DMS153 (cell line): ENCODE data around the gene CFDP1.

ENCODE experiments used
- DNase-seq: peaks from one replicate; lab custom pipeline; 2025; lab: John Stamatoyannopoulos, UW

CFDP1 gene

GRCh38 chr16:75250089-75250808 lies 183.1 kb downstream of the CFDP1 start:
- no peak for DNase-seq

GRCh38 chr16:75249441-75249840 lies 183.9 kb downstream of the CFDP1 start:
- DNase-seq = no peak

DNA sequence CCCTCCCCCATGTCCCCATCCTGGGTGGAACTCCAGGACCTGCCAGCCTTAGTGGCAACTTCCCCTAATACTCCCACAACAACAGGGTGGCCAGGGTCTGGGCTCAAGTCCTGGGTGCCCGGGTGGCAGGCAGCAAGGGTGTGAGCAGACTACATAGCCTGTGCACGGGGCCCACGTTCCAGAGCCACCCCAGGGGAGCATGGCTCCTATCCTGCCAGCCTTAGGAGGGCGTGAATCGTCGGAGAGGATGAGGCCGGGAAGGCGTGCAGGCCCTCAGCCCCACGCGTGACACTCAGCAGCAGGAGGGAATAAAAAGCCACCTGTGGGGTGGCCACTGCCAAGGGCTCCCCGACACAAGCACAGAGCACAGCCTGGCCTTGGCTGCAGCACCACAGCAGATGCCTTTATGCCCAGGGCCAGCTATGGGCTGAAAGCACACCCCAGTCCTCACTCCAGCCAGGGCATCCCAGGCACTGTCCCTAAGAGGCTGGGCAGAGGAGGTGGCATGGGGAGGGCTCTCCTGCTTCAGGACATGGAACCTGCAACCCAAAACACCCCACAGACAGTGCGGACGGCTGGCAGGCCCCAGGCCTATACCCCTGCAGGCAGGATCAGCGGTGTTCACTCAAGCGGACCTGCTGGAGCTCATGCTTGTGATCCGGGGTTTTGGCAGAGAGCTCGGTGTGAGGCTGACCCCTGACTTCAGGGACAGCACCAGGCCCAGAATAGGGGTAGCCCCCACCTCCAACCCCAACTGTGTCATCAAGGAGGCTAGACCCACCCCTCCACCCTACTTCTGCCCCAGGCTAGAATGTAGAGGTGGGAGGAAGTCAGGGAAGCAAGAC lies 184.5 kb downstream of the CFDP1 start:
- no peak for DNase-seq

- no peak for DNase-seq
Measured at GRCh38 chr16:75248142-75248535, 185.2 kb downstream of the CFDP1 start.

DNA sequence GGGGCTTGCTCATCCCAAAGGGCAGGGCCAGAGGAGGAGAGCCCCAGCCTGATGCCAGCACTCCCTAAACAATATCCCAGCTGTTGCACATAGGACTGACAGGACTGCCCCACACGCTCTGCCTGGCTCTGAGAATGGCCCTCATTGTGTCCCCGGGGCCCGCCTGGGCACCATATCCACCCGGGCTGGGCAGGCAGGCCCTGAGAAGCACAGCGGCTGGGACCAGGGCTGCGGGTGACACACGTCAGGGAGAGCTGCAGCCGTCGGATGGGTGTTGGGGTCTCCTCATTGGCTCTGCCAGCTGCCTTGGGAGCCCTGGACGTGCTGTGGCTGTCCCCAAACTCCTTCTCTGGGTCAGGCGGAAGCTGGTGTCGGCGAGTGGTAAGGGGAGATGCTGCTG lies 186.1 kb downstream of the CFDP1 start:
- DNase-seq = no peak

DNA sequence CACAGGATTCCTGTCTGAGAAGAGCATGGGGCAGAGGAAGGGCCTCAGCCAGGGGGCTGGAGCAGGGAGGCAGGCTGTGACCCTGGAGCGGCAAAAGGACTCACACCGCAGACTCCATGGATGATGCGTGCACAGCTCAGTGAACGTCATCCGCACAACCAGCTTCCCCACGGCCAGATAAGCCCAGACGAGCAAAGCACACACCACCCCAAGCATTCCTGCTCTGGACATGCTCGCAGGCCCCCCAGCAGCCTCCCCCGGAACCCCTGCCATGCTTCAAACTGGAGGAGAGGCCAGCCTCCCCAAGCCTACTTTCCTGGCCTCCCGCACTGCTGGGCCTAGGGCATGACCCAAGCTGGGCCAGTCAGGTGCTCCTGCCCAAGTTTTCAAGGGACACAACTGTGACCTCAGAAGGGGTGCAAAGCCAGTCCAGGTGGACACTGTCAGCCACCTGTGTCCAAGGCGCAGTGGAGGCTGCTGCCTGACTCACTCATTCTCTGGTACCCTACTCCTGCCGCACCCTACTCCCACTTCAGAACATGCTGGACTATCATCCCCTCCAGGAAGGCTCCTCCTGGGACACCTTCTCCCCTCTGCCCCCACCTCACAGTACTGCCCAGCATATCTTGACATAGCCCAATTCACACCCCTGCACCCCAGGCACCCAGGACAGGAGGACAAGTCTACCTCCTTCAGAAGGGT lies 186.6 kb downstream of the CFDP1 start:
- no peak for DNase-seq

DNA sequence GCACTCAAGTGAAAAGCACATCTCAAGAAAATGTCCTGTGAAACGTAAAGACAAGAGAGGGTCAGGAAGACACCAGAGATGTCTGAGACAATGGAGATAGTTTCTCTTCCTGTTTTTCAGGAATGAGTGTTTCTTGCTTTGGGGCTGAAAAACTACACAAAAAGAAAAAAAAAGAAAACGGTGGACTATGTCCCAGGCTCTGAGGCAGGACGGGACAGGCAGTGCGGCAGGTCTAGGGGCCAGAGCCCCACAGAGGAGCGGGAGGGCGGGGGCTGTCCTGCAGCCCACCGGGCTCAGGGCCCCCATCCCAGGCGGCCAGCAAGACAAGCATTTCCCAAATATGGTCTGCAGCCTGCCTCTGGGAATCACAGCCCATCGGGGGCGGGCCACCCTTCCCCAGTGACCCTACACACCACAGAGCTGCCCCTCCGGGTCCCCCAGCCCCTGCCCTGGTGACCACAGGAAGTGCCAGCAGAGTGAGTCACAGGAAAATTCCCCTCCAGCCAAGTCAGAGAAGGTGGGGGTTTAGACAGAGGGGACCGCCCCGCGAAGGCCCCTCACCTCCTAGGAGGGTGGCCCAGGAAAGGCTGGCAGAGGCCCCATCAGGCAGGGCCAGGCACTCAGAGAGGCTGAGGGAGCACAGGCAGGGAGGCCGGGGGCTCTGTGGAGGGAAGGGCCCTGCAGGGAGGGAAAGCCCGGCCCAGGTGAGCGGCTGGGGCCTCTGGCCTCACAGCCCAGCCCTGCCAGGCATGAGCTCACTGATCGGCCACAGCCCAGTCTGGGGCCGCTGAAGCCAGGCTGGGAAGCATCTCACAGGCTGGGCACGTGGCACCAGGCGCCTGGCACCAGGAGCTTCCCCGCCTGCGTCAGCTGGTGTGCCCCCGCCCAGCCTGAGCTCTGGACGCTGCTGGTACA lies 188.2 kb downstream of the CFDP1 start:
- DNase-seq = no peak

DNA sequence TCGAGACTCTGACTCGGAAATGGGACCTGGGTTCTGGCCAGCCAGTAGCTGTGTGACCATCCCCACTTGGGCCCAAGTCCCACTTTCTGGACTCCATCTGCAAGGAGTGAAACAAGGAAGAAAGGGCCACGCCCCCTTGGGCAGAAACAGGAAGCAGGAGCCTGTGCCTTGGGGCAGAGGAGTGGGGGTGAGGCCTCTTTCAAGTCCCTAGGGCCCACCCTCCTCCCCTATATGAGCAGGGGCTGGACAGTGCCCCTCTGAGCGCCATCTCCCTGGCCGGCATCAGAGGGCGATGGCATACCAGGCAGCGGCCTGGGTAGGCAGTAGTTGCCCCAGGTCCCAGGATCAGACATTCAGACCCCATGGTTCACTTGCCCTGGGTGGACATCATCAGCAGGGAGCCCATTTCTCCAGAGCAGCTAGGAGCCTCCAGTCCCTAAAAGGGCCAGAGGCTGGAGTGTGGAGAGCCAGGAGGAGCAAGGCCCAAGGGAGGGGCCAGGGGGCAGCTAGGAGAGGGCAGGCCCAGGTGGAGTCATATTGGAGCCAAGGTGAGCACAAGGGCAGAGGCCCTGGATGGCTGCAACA lies 189.0 kb downstream of the CFDP1 start:
- no peak for DNase-seq
